Occipital lobe (tissue), 3 donors: Measurements from ENCODE around the gene KRTAP5-10. TPM values are rescaled to one million over a fixed set of nuclear protein-coding genes. Genes with fewer than 3 reads are reported as not detected.
"Not testable (repeated sequence)": the region's sequence is repeated elsewhere in the genome, so short reads cannot be mapped to it uniquely, and the experiment has no call there.

ENCODE experiments used
- DNase-seq: peaks from one replicate; lab custom pipeline; 2025; lab: John Stamatoyannopoulos, UW
- small RNA-seq: library from RNA; depleted of rRNA; stranded (forward); fragments of <200 nt; gene quantifications from one replicate; pipeline ENCODE3, GENCODE V24; 2014
- total RNA-seq: library from RNA; depleted of rRNA; stranded (reverse); fragments of >200 nt; gene quantifications from one replicate; pipeline ENCODE4 v1.2.3, GENCODE V29; 2014

KRTAP5-10 gene
- total RNA-seq, 1 donor from 2014 or later: not detected

DNA sequence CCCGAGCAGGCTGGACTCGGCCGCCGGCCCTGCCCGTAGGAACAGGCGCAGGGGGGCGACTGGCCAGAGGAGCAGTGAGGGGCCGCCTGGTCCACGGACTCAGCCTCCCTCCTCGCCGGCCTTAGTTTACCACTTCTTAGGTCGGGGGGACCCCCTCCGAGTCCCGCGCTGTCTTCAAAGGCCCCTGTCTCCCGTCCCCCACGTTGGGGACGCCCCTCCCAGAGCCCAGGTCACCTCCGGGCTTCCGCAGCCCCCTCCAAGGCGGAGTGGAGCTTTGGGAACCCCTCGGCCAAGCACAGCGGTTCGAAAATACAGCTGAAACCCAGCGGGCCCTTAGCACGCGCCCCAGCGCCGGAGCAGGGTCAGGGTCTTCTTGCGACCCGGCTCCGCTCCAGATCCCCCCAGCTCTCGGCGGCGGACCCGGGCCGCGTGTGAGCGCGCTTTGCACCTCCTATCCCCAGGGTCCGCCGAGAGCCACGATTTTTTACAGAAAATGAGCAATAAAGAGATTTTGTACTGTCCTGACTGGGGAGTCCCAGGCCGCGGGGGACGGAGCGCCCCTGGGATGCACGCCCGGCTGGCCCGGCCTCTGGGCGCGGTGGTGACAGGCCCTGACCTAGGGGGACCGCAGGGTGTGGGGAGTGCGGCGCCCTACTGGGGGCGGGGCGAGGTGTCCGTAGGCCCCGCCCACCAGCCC is 42.3 kb downstream of the KRTAP5-10 start:
- not testable (repeated sequence) for DNase-seq

DNA sequence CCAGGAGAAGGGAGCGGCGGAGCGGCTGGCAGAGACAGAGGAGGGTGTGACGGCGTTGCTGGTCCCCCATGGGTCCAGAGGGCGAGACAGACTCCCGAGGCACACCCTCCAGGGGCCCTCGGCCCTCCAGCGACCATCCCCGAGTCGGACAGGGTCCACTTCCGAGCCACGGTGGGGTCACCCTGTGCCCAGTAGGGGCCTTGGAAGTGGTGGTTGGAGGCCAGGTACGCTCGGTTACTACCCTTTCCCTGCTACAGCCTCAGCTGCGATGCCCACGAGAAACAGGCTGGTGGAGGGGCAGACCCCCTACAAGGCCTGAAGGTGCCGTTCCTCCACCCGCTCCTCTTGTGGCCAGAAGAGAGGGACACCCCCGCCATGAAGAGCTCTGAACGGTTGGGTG is 42.9 kb downstream of the KRTAP5-10 start:
- not testable (repeated sequence) for DNase-seq

DNA sequence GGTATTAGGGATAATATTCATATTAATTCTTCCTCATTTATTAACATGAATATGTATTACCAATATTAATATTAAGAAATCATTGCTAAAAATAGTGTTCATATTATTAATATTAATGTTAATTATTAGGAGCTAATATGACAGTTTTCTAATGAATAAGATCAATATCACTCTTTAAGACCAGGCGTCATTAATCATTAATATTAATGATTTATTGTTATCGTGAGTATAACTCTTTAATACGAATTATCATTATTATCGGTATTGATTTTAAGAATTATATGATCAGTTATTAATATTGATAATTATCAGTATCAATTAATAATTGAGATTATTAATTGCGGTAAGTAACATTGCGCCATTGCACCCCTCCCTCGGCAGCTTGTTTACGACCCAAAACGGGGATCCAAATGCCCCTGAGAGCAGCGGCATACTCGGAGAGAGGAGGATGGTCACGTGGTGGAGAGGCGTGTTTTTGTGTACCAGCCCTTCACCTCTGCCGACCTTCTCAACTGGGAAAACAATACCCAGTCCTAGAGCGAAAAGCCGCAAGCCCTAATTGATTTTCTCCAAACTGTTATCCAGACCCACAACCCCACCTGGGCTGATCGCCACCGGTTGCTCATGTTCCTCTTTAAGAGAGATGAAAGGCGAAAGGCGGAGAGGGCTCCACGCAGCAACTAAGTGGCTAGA is 46.0 kb downstream of the KRTAP5-10 start:
- not testable (repeated sequence) for DNase-seq

DNA sequence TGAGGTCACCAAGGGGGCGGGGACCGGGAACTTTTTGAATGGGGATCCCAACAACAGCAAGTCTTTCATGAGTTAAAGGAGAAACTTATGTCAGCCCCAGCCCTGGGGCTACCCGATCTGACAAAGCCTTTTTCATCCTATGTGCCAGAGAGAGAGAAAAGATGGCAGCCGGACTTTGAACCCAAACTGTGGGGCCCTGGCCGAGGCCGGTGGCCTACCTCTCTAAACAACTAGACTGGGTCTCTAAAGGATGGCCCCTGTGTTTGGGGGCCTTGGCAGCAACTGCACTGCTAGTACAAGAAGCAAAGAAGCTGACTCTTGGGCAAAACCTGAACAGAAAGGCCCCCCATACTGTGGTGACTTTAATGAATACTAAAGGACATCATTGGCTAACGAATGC is 48.6 kb downstream of the KRTAP5-10 start:
- DNase-seq: not testable (repeated sequence)

DNA sequence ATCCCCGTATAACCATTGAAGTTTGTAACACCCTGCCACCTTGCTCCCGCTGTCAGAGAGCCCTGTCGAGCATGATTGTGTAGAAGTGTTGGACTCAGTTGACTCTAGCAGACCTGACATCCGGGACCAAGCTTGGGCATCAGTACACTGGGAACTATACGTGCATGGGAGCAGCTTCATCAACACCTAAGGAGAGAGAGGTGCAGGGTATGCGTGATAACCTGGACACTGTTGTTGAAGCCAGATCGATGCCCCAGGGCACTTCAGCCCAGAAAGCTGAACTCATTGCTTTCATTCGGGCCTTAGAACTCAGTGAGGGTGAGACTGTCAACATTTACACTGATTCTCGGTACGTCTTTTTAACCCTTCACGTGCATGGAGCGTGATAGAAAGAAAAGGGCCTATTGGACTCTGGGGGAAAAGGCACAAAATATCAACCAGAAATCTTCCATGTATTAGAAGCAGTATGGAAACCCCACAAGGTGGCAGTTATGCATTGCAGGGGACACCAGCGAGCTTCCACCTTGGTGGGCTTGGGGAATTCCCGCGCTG is 49.1 kb downstream of the KRTAP5-10 start:
- DNase-seq: not testable (repeated sequence)

DNA sequence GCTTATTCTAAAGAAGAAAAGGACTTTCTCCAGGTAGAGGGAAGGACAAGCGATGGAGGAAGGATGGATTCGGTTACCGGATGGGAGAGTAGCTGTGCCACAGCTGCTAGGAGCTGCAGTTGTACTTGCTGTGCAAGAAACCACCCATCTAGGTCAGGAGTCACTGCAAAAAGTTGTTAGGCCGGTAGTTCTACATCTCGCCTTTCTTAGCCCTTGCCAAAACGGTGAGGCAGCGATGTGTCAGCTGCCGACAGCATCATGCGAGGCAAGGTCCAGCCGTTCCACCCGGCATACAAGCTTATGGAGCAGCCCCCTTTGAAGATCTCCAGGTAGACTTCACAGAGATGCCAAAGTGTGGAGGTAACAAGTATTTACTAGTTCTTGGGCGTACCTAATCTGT is 49.6 kb downstream of the KRTAP5-10 start:
- not testable (repeated sequence) for DNase-seq

Small RNAs within 50 kb of the gene (small RNA-seq; reads per million reads assigned to genes)
- gene AP000867.1 (not detected), gene KRTAP5-14P (not detected)

Other genes starting within 250 kb of the KRTAP5-10 start
- 24.2 TPM for gene DHCR7, start 117.2 kb upstream of the KRTAP5-10 start, total RNA-seq
- 22.0 TPM for gene NADSYN1, start 112.4 kb upstream of the KRTAP5-10 start, total RNA-seq
- not detected for gene KRTAP5-7, start 38.3 kb upstream of the KRTAP5-10 start, total RNA-seq
- gene KRTAP5-8, start 27.5 kb upstream of the KRTAP5-10 start, total RNA-seq: 0.31 TPM
- not detected for gene KRTAP5-9, start 17.1 kb upstream of the KRTAP5-10 start, total RNA-seq
- gene KRTAP5-11, start 17.3 kb downstream of the KRTAP5-10 start, total RNA-seq: not detected